WTC11 (cell line): ENCODE results near the gene TMEM145. TPM values are rescaled to one million over a fixed set of nuclear protein-coding genes. Genes with fewer than 3 reads are reported as not detected.

Experiments
- ATAC-seq: fragments of 200-7000 bp; cut with Tn5 transposase; 2 replicates; pipeline ENCODE4 v1.10.0; 2021; ENCODE audit warnings: mild to moderate bottlenecking, moderate library complexity
- CTCF ChIA-PET: fragments of 300-600 bp; sonication (Branson Sonifier 250); formaldehyde crosslinking; loops from one replicate; lab custom pipeline; 2021; ENCODE audit warnings: antibody characterized with exemption; lab: Charles Lee
- POLR2A ChIA-PET: fragments of 350-600 bp; sonication (Branson Sonifier 250); formaldehyde crosslinking; loops from one replicate; lab custom pipeline; 2021; ENCODE audit warnings: antibody characterized with exemption; lab: Charles Lee
- DNase-seq: peaks from one replicate; pipeline ENCODE4 v3.0.0; 2021; ENCODE audit warnings: low spot score
- H3K27ac Mint-ChIP-seq: 2 replicates; pipeline ENCODE4 v1.8.0; 2021; ENCODE audit warnings: mixed read lengths
- H3K27me3 Mint-ChIP-seq: 2 replicates; pipeline ENCODE4 v1.8.0; 2021; ENCODE audit warnings: low read depth, mild to moderate bottlenecking, moderate library complexity, mixed read lengths
- H3K36me3 Mint-ChIP-seq: 2 replicates; pipeline ENCODE4 v1.8.0; 2021; ENCODE audit warnings: mixed read lengths
- H3K4me1 Mint-ChIP-seq: 2 replicates; pipeline ENCODE4 v1.8.0; 2022; ENCODE audit warnings: mixed read lengths
- H3K4me3 Mint-ChIP-seq: 2 replicates; pipeline ENCODE4 v1.8.0; 2021; ENCODE audit warnings: mild to moderate bottlenecking, moderate library complexity, mixed read lengths
- H3K9me3 Mint-ChIP-seq: 2 replicates; pipeline ENCODE4 v1.8.0; 2021; ENCODE audit warnings: mixed read lengths
- AR ChIP-seq: fragments of 250-450 bp; sonication (Bioruptor Pico); IDR thresholded peaks from 2 replicates; pipeline ENCODE4 v1.9.0; 2021; ENCODE audit warnings: mild to moderate bottlenecking
- ATF3 ChIP-seq: sonication (generic); formaldehyde crosslinking; conservative IDR thresholded peaks from 2 replicates; pipeline ENCODE4 v1.8.1; 2022; ENCODE audit warnings: mild to moderate bottlenecking, missing genetic modification reagents
- CREM ChIP-seq: sonication (generic); formaldehyde crosslinking; IDR thresholded peaks from 2 replicates; pipeline ENCODE4 v1.8.1; 2022; ENCODE audit warnings: mild to moderate bottlenecking, missing genetic modification reagents, moderate library complexity
- E2F1 ChIP-seq: sonication (generic); formaldehyde crosslinking; IDR thresholded peaks from 2 replicates; pipeline ENCODE4 v1.8.0; 2022; ENCODE audit warnings: mild to moderate bottlenecking, missing genetic modification reagents
- FOXJ3 ChIP-seq: sonication (generic); formaldehyde crosslinking; IDR thresholded peaks from 2 replicates; pipeline ENCODE4 v1.9.0; 2021; ENCODE audit warnings: missing genetic modification reagents, mild to moderate bottlenecking, borderline replicate concordance
- GABPB1 ChIP-seq: sonication (generic); formaldehyde crosslinking; IDR thresholded peaks from 2 replicates; pipeline ENCODE4 v1.8.1; 2023; ENCODE audit warnings: mild to moderate bottlenecking, missing genetic modification reagents
- NR1H2 ChIP-seq: sonication (generic); formaldehyde crosslinking; IDR thresholded peaks from 2 replicates; pipeline ENCODE4 v1.9.0; 2021; ENCODE audit warnings: mild to moderate bottlenecking, moderate library complexity, missing genetic modification reagents
- NR2C2 ChIP-seq: sonication (generic); formaldehyde crosslinking; IDR thresholded peaks from 2 replicates; pipeline ENCODE4 v1.8.0; 2022; ENCODE audit warnings: mild to moderate bottlenecking, missing genetic modification reagents
- SOX15 ChIP-seq: fragments of 250-450 bp; sonication (Bioruptor Pico); IDR thresholded peaks from 2 replicates; pipeline ENCODE4 v1.9.0; 2021; ENCODE audit warnings: mild to moderate bottlenecking
- SP1 ChIP-seq: sonication (generic); formaldehyde crosslinking; conservative IDR thresholded peaks from 2 replicates; pipeline ENCODE4 v1.8.1; 2022; ENCODE audit warnings: missing genetic modification reagents
- TCF7 ChIP-seq: sonication (generic); formaldehyde crosslinking; IDR thresholded peaks from 2 replicates; pipeline ENCODE4 v1.8.0; 2022; ENCODE audit warnings: mild to moderate bottlenecking, low read depth, missing genetic modification reagents, moderate library complexity
- TEAD1 ChIP-seq: sonication (generic); formaldehyde crosslinking; IDR thresholded peaks from 2 replicates; pipeline ENCODE4 v1.8.0; 2022; ENCODE audit warnings: mild to moderate bottlenecking, missing genetic modification reagents
- ZNF281 ChIP-seq: sonication (generic); formaldehyde crosslinking; IDR thresholded peaks from 2 replicates; pipeline ENCODE4 v1.8.0; 2023; ENCODE audit warnings: mild to moderate bottlenecking, missing genetic modification reagents
- ZNF425 ChIP-seq: fragments of 250-450 bp; sonication (Bioruptor Pico); conservative IDR thresholded peaks from 2 replicates; pipeline ENCODE4 v1.9.0; 2021; ENCODE audit warnings: mild to moderate bottlenecking
- ZNF512 ChIP-seq: sonication (generic); formaldehyde crosslinking; IDR thresholded peaks from 2 replicates; pipeline ENCODE4 v1.8.1; 2022; ENCODE audit warnings: missing genetic modification reagents, borderline replicate concordance
- ZNF532 ChIP-seq: fragments of 250-450 bp; sonication (Bioruptor Pico); IDR thresholded peaks from 2 replicates; pipeline ENCODE4 v1.9.0; 2021; ENCODE audit warnings: mild to moderate bottlenecking, borderline replicate concordance
- ZNF671 ChIP-seq: fragments of 250-450 bp; sonication (Bioruptor Pico); IDR thresholded peaks from 2 replicates; pipeline ENCODE4 v1.8.0; 2021; ENCODE audit warnings: mild to moderate bottlenecking
- total RNA-seq: library from RNA; stranded (reverse); gene quantifications from 3 replicates; pipeline ENCODE4 v1.2.3, GENCODE V29; 2021

TMEM145 gene
- total RNA-seq, 1 experiment from 2014 or later: 6.9 TPM

GRCh38 chr19:42350417-42350816 lies 37.3 kb downstream of the TMEM145 start:
- no peaks in the 10 kb centered on the region for H3K9me3 Mint-ChIP-seq
- no peak overlapping the region for H3K4me3 Mint-ChIP-seq
- DNase-seq (no peak), ATAC-seq (no peak)
- TF ChIP-seq SP1 (CRISPR knock-in tag) (no peak), SOX15 (CRISPR knock-in tag) (no peak), ZNF425 (CRISPR knock-in tag) (no peak), TCF7 (no peak), ATF3 (no peak), CREM (no peak), NR2C2 (CRISPR knock-in tag) (no peak), GABPB1 (no peak), ZNF512 (CRISPR knock-in tag) (no peak), AR (no peak), E2F1 (CRISPR knock-in tag) (no peak), ZNF671 (no peak), FOXJ3 (CRISPR knock-in tag) (no peak), ZNF532 (CRISPR knock-in tag) (no peak), ZNF281 (no peak), NR1H2 (CRISPR knock-in tag) (no peak), TEAD1 (no peak)
- ChIA-PET CTCF (interaction anchor here (1.4 kb wide), 1 partner anchor 10 kb away, joined by 3 read pairs; no protein-coding TSS in a partner anchor), POLR2A (no interaction called here)
- peaks cover 13% of the 10 kb centered on the region for H3K36me3 Mint-ChIP-seq
- no peak overlapping the region for H3K27ac Mint-ChIP-seq
- H3K4me1 Mint-ChIP-seq: no peaks in the 10 kb centered on the region
- H3K27me3 Mint-ChIP-seq: no peaks in the 10 kb centered on the region
